Neural progenitor cell (in vitro differentiated cells): Measurements from ENCODE around the gene GSTM4. TPM values are rescaled to one million over a fixed set of nuclear protein-coding genes. Genes with fewer than 3 reads are reported as not detected.
"Not testable (repeated sequence)": the region's sequence is repeated elsewhere in the genome, so short reads cannot be mapped to it uniquely, and the experiment has no call there.

Experiments
- DNase-seq: peaks from one replicate; pipeline ENCODE4 v3.0.0-alpha.2; 2016; ENCODE audit warnings: low spot score
- H2AFZ ChIP-seq: fragments of 200-600 bp; sonication (generic); replicated peaks from 2 replicates; pipeline ENCODE4 v1.6.1; 2016; ENCODE audit warnings: antibody characterized with exemption
- H3F3A ChIP-seq: fragments of 200-600 bp; sonication (generic); 2 replicates; pipeline ENCODE4 v1.6.1; 2016; ENCODE audit warnings: antibody characterized with exemption, low read depth
- H3K27ac ChIP-seq: fragments of 200-600 bp; sonication (generic); 2 replicates; pipeline ENCODE4 v1.5.1; 2016; ENCODE audit warnings: mild to moderate bottlenecking
- H3K27me3 ChIP-seq: fragments of 200-600 bp; sonication (generic); 2 replicates; pipeline ENCODE4 v1.6.1; 2016; ENCODE audit warnings: mild to moderate bottlenecking, moderate library complexity
- H3K36me3 ChIP-seq: fragments of 200-600 bp; sonication (generic); 2 replicates; pipeline ENCODE4 v1.5.1; 2016
- H3K4me1 ChIP-seq: fragments of 200-600 bp; sonication (generic); 2 replicates; pipeline ENCODE4 v1.6.1; 2016; ENCODE audit warnings: mixed run types
- H3K4me2 ChIP-seq: fragments of 200-600 bp; sonication (generic); 2 replicates; pipeline ENCODE4 v1.6.1; 2016
- H3K4me3 ChIP-seq: fragments of 200-600 bp; sonication (generic); 2 replicates; pipeline ENCODE4 v1.5.1; 2016
- H3K79me2 ChIP-seq: fragments of 200-600 bp; sonication (generic); 2 replicates; pipeline ENCODE4 v1.6.1; 2016; ENCODE audit warnings: low read depth
- H3K9ac ChIP-seq: fragments of 200-600 bp; sonication (generic); 2 replicates; pipeline ENCODE4 v1.6.1; 2016
- H3K9me3 ChIP-seq: fragments of 200-600 bp; sonication (generic); 2 replicates; pipeline ENCODE4 v1.5.1; 2016; ENCODE audit warnings: low read depth
- H4K20me1 ChIP-seq: fragments of 200-600 bp; sonication (generic); 2 replicates; pipeline ENCODE4 v1.6.1; 2016; ENCODE audit warnings: low read depth
- H3K27ac Mint-ChIP-seq: 3 replicates; pipeline ENCODE4 v1.8.0; 2021; ENCODE audit warnings: mixed read lengths
- H3K27me3 Mint-ChIP-seq: 2 replicates; pipeline ENCODE4 v1.8.0; 2022; ENCODE audit warnings: low read depth, mild to moderate bottlenecking, inconsistent platforms, moderate library complexity, mixed read lengths; ENCODE audit not compliant: insufficient read depth
- H3K36me3 Mint-ChIP-seq: 3 replicates; pipeline ENCODE4 v1.8.0; 2021; ENCODE audit warnings: mixed read lengths
- H3K4me1 Mint-ChIP-seq: 3 replicates; pipeline ENCODE4 v1.8.0; 2021; ENCODE audit warnings: mixed read lengths
- H3K4me3 Mint-ChIP-seq: 3 replicates; pipeline ENCODE4 v1.8.0; 2021; ENCODE audit warnings: mild to moderate bottlenecking, moderate library complexity, mixed read lengths
- H3K9me3 Mint-ChIP-seq: 3 replicates; pipeline ENCODE4 v1.8.0; 2020; ENCODE audit warnings: mixed read lengths
- EZH2 ChIP-seq: fragments of 200-600 bp; sonication (generic); IDR thresholded peaks from 2 replicates; pipeline ENCODE4 v1.6.1; 2017; ENCODE audit warnings: antibody characterized with exemption, mild to moderate bottlenecking, moderate library complexity
- EZH2phosphoT487 ChIP-seq: fragments of 200-600 bp; sonication (generic); IDR thresholded peaks from 2 replicates; pipeline ENCODE4 v1.6.1; 2017; ENCODE audit warnings: antibody characterized with exemption
- total RNA-seq: library from RNA; depleted of rRNA; stranded (reverse); fragments of >200 nt; gene quantifications from 2 replicates; pipeline ENCODE4 v1.2.3, GENCODE V29; 2015; ENCODE audit warnings: low replicate concordance
- TF ChIP-seq, protein P1 (sequence below): fragments of 200-600 bp; sonication (generic); IDR thresholded peaks from 2 replicates; pipeline ENCODE4 v1.5.1; 2017; ENCODE audit warnings: antibody characterized with exemption, mild to moderate bottlenecking

Gene GSTM4
- total RNA-seq, 1 donor from 2014 or later = 4.3 TPM

DNA sequence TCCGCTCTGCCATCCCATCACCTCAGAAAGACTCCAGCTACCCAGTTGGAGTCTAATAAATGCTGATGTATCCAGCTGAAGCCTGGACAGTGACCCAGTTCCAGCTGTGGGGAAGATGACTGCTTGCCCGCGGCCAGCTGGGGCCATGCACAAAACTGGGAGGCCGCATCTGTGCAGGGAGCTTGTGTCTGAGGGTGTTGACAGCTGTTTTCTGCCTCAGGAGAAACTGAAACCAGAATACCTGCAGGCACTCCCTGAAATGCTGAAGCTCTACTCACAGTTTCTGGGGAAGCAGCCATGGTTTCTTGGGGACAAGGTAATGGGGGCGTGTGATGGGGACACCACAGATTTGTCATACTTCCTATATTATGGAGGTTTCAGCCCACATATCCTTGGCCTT, 15.2 kb downstream of the GSTM4 start:
- Mint-ChIP-seq H3K4me3 (no peak overlapping the region), H3K27ac (no peak overlapping the region), H3K4me1 (peaks cover 12% of the 10 kb centered on the region), H3K36me3 (peaks cover 5% of the 10 kb centered on the region), H3K27me3 (peaks cover 2% of the 10 kb centered on the region), H3K9me3 (peaks cover 4% of the 10 kb centered on the region)
- TF ChIP-seq, protein P1, sequence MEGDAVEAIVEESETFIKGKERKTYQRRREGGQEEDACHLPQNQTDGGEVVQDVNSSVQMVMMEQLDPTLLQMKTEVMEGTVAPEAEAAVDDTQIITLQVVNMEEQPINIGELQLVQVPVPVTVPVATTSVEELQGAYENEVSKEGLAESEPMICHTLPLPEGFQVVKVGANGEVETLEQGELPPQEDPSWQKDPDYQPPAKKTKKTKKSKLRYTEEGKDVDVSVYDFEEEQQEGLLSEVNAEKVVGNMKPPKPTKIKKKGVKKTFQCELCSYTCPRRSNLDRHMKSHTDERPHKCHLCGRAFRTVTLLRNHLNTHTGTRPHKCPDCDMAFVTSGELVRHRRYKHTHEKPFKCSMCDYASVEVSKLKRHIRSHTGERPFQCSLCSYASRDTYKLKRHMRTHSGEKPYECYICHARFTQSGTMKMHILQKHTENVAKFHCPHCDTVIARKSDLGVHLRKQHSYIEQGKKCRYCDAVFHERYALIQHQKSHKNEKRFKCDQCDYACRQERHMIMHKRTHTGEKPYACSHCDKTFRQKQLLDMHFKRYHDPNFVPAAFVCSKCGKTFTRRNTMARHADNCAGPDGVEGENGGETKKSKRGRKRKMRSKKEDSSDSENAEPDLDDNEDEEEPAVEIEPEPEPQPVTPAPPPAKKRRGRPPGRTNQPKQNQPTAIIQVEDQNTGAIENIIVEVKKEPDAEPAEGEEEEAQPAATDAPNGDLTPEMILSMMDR = no peak
- TF ChIP-seq EZH2 = no peak
- no peaks in the 10 kb centered on the region for H3K9me3 ChIP-seq
- no peak overlapping the region for H3K4me2 ChIP-seq
- no peak overlapping the region for H3K4me3 ChIP-seq
- H3K9ac ChIP-seq = no peak overlapping the region
- no peaks in the 10 kb centered on the region for H3F3A ChIP-seq
- H3K79me2 ChIP-seq = no peaks in the 10 kb centered on the region
- no peaks in the 10 kb centered on the region for H3K27me3 ChIP-seq
- no peak for DNase-seq
- peaks cover 6% of the 10 kb centered on the region for H3K4me1 ChIP-seq
- H4K20me1 ChIP-seq = no peaks in the 10 kb centered on the region
- H2AFZ ChIP-seq = no peak overlapping the region
- H3K27ac ChIP-seq = no peak overlapping the region
- no peaks in the 10 kb centered on the region for H3K36me3 ChIP-seq

DNA sequence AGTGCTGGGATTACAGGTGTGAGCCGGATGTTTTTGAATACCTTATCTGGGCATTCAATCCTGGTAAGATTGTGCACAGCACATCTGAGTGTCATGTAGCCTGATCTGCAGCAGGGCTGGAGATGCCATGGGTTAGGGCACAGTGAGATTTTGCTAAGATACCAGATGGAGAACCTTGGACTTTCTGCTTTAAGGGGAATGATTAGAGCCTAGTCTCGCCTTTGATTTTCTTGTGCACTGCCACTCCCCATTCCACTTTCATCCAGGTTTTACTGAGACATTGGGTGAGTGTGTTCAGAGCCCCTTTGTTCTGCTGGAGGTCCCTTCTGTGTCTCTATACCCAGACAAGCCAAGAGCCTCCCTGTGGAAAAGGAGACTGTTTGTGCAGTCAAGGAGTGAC, 18.0 kb downstream of the GSTM4 start:
- not testable (repeated sequence) for H3F3A ChIP-seq, H4K20me1 ChIP-seq, H3K27me3 Mint-ChIP-seq, H3K27ac Mint-ChIP-seq, H3K4me1 ChIP-seq, H2AFZ ChIP-seq, DNase-seq, H3K9me3 ChIP-seq, H3K27ac ChIP-seq, H3K9me3 Mint-ChIP-seq, H3K36me3 ChIP-seq, H3K36me3 Mint-ChIP-seq, H3K79me2 ChIP-seq, H3K4me1 Mint-ChIP-seq, H3K4me3 ChIP-seq, H3K4me2 ChIP-seq, H3K9ac ChIP-seq, H3K27me3 ChIP-seq, H3K4me3 Mint-ChIP-seq

DNA sequence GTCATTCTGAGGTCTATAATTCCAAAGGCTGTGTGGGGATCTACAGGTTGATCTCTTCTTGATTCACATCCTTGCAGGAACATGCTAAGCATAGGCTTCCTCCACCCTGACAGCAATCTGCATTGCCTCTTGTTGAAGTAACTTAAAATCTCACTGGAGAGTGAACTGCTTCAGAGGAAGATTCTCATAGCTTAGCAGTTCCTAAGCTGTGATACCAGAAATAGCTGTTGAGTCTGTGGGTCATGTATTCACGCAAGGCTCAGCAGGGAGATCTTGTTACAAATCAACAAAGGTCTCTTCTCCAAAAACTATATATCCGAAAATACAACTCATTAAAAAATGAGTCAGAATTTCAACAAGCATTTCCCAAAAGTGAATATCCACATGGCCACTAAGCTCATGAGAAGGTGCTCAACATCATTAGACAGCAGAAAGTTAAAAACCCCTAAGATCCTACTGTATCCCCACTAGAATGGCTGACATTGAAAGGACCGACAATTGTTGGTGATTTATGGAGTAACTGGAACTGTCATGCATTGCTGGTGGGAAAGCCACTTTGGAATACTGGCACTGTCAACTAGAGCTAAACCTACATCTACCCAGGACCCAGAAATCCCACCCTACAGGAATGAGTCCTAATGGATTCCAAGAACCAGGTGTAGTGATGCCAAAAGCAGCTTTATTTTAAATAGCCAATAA, 20.9 kb downstream of the GSTM4 start:
- H4K20me1 ChIP-seq, H3K4me3 Mint-ChIP-seq, H3K4me3 ChIP-seq, H3K4me1 Mint-ChIP-seq, H3K27ac ChIP-seq, H3K4me1 ChIP-seq, H3K9me3 Mint-ChIP-seq, H2AFZ ChIP-seq, H3K4me2 ChIP-seq, H3K9ac ChIP-seq, H3K36me3 Mint-ChIP-seq, H3K27me3 Mint-ChIP-seq, H3K9me3 ChIP-seq, H3K27ac Mint-ChIP-seq, H3F3A ChIP-seq, H3K27me3 ChIP-seq, DNase-seq, H3K36me3 ChIP-seq, H3K79me2 ChIP-seq: not testable (repeated sequence)

DNA sequence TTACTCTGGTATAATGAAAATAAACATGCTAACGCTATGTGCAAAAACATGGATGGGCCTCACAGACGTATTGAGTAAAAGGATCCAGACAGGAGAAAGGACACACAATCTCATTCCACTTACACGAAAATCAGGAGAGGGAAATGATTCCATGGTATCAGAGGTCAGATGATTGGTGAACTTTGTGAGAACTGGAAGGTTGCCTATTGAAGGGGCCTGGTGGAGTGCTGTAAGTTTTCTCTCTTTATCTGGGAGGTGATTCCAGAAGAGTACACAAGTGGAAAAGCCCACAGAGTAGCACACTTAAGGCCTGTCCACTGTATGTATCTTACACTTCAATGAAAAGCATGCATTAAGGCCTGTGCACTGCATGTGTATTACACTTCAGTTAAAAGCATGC, 21.6 kb downstream of the GSTM4 start:
- TF ChIP-seq EZH2 (no peak), EZH2phosphoT487 (no peak)
- TF ChIP-seq, protein P1 = no peak
- peaks cover 3% of the 10 kb centered on the region for H3K27me3 Mint-ChIP-seq
- no peak for DNase-seq

DNA sequence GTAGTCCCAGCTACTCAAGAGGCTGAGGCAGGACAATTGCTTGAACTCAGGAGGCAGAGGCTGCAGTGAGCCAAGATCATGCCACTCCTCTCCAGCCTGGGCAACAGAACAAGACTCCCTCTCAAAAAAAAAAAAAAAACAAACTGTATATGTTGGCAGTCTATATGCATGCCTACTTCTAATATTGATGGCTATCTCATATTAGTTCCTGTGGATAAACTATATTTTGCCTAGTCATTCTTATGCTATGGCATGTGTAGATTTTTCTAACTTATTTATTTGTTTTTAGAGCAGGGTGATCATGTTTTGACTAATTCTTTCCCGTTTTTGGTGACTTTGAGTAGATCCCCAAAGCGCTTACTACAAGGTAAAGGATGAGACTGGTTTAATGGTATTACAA, 22.7 kb downstream of the GSTM4 start:
- not testable (repeated sequence) for H3K4me3 ChIP-seq, H3K27me3 Mint-ChIP-seq, H3K27me3 ChIP-seq, H3K36me3 Mint-ChIP-seq, H3K9ac ChIP-seq, H3K27ac ChIP-seq, H3K4me2 ChIP-seq, H3K9me3 Mint-ChIP-seq, H3K27ac Mint-ChIP-seq, H3K9me3 ChIP-seq, DNase-seq, H3F3A ChIP-seq, H3K4me3 Mint-ChIP-seq, H3K4me1 ChIP-seq, H2AFZ ChIP-seq, H3K79me2 ChIP-seq, H4K20me1 ChIP-seq, H3K4me1 Mint-ChIP-seq, H3K36me3 ChIP-seq

More for the DNA sequence above, 21.6 kb downstream of the GSTM4 start:
- Histone ChIP-seq H3K27me3 (no peaks in the 10 kb centered on the region), H3F3A (no peaks in the 10 kb centered on the region), H3K27ac (no peak overlapping the region), H3K4me1 (no peaks in the 10 kb centered on the region), H3K36me3 (no peaks in the 10 kb centered on the region), H3K4me2 (no peak overlapping the region), H3K9ac (no peak overlapping the region), H3K4me3 (no peak overlapping the region), H3K79me2 (no peaks in the 10 kb centered on the region), H4K20me1 (no peaks in the 10 kb centered on the region), H3K9me3 (no peaks in the 10 kb centered on the region), H2AFZ (no peak overlapping the region)
- no peaks in the 10 kb centered on the region for H3K36me3 Mint-ChIP-seq
- H3K9me3 Mint-ChIP-seq = no peaks in the 10 kb centered on the region
- no peak overlapping the region for H3K4me3 Mint-ChIP-seq
- peak overlapping the region; percentile 67 for H3K27ac Mint-ChIP-seq
- H3K4me1 Mint-ChIP-seq = no peaks in the 10 kb centered on the region

DNA sequence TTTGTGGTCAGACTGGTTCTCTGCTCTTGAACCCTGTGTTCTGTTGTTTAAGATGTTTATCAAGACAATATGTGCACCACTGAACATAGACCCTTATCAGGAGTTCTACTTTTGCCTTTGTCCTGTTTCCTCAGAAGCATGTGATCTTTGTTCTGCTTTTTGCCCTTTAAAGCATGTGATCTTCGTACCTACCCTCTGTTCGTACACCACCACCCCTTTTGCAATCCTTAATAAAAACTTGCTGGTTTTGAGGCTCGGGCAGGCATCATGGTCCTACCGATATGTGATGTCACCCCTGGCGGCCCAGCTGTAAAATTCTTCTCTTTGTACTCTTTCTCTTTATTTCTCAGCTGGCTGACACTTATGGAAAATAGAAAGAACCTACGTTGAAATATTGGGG, 28.9 kb downstream of the GSTM4 start:
- H3K4me3 ChIP-seq, DNase-seq, H3F3A ChIP-seq, H3K27me3 ChIP-seq, H3K9me3 ChIP-seq, H3K9ac ChIP-seq, H3K36me3 Mint-ChIP-seq, H3K4me3 Mint-ChIP-seq, H3K27me3 Mint-ChIP-seq, H3K79me2 ChIP-seq, H4K20me1 ChIP-seq, H2AFZ ChIP-seq, H3K4me1 Mint-ChIP-seq, H3K27ac Mint-ChIP-seq, H3K9me3 Mint-ChIP-seq, H3K4me1 ChIP-seq, H3K36me3 ChIP-seq, H3K4me2 ChIP-seq, H3K27ac ChIP-seq: not testable (repeated sequence)

DNA sequence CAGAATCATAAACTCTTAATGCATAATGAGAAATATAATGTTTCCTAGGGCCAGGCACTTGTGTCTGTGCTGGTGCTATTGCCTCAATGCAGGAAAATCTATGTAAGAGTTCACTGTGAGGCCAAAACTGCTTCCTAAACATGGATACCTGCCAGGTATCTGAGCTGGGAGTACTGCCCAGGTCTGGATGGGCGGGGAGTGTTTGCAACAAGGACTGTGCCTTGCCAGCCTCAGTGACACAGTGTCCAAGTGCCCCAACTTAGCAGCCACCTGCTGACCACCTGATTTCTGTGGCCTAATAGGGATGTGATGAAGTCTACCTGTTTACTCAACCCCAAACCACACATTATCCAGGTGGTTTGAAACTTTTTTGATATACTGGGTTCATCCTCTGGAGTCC, 29.5 kb downstream of the GSTM4 start:
- not testable (repeated sequence) for DNase-seq, H3F3A ChIP-seq, H2AFZ ChIP-seq, H4K20me1 ChIP-seq, H3K27ac ChIP-seq, H3K27me3 ChIP-seq, H3K4me3 Mint-ChIP-seq, H3K9me3 ChIP-seq, H3K27me3 Mint-ChIP-seq, H3K9ac ChIP-seq, H3K36me3 ChIP-seq, H3K36me3 Mint-ChIP-seq, H3K9me3 Mint-ChIP-seq, H3K4me2 ChIP-seq, H3K79me2 ChIP-seq, H3K27ac Mint-ChIP-seq, H3K4me1 ChIP-seq, H3K4me1 Mint-ChIP-seq, H3K4me3 ChIP-seq
